GM12878 (cell line): Measurements from ENCODE around the gene CDC20B. TPM values are rescaled to one million over a fixed set of nuclear protein-coding genes. Genes with fewer than 3 reads are reported as not detected.

Experiments
- ATAC-seq: fragments of 200-7000 bp; cut with Tn5 transposase; 3 replicates; pipeline ENCODE4 v1.9.1; 2020; ENCODE audit warnings: mild to moderate bottlenecking, moderate library complexity
- BruUV-seq: library from RNA; stranded (reverse); fragments of 400-500 nt; replicated peaks from 2 replicates; lab custom pipeline; 2021; lab: Mats Ljungman, UMichigan
- CTCF ChIA-PET: fragments of 300-600 bp; sonication (Branson Sonifier 250); formaldehyde crosslinking; extraction: SDS; loops from one replicate; lab custom pipeline; 2021; ENCODE audit warnings: inconsistent platforms; lab: Yijun Ruan, JAX
- POLR2A ChIA-PET: fragments of 350-600 bp; formaldehyde crosslinking; extraction: SDS; loops from one replicate; lab custom pipeline; 2021; ENCODE audit warnings: inconsistent platforms; lab: Charles Lee
- RAD21 ChIA-PET: fragments of 300-600 bp; sonication (Branson Sonifier 250); formaldehyde crosslinking; loops from one replicate; lab custom pipeline; 2023; ENCODE audit warnings: antibody characterized with exemption; ENCODE audit not compliant: unreplicated experiment; lab: Charles Lee
- SMC1A ChIA-PET: fragments of 300-600 bp; sonication (Branson Sonifier 250); formaldehyde crosslinking; loops from one replicate; lab custom pipeline; 2023; ENCODE audit not compliant: unreplicated experiment, uncharacterized antibody; lab: Charles Lee
- DNase-seq: peaks from one replicate; pipeline ENCODE4 v3.0.0-alpha.2; 2011; ENCODE audit warnings: low read depth, low spot score
- FAIRE-seq: peaks from 3 replicates; lab custom pipeline; 2011; peaks lifted over from hg19 to GRCh38; lab: Jason Lieb, UNC
- H2AFZ ChIP-seq: 2 replicates; pipeline ENCODE4 v1.6.0; 2011; ENCODE audit warnings: low read depth, low read length, control low read depth; ENCODE audit not compliant: control insufficient read depth
- H3K27ac ChIP-seq: 2 replicates; pipeline ENCODE4 v1.5.1; 2011; ENCODE audit warnings: control low read depth; ENCODE audit not compliant: control insufficient read depth, insufficient read depth
- H3K27me3 ChIP-seq, 2 experiments: replicated peaks in 1 of 2; 2 replicates each; pipeline versions ENCODE4 v1.6.0 to v1.6.1; 2011; ENCODE audit warnings: low read length in 1 of 2; ENCODE audit not compliant: control insufficient read depth in 2 of 2, insufficient read depth in 2 of 2
- H3K36me3 ChIP-seq, 2 experiments: 2 replicates each; pipeline ENCODE4 v1.5.1; 2011; ENCODE audit warnings: low read length in 1 of 2; ENCODE audit not compliant: control insufficient read depth in 2 of 2, insufficient read depth in 2 of 2
- H3K4me1 ChIP-seq: 2 replicates; pipeline ENCODE4 v1.6.1; 2011; ENCODE audit warnings: mild to moderate bottlenecking, low read length, moderate library complexity, mixed read lengths; ENCODE audit not compliant: control insufficient read depth, insufficient read depth
- H3K4me2 ChIP-seq: 2 replicates; pipeline ENCODE4 v1.6.0; 2011; ENCODE audit warnings: control low read depth; ENCODE audit not compliant: control insufficient read depth, insufficient read depth
- H3K4me3 ChIP-seq: fragments of 200-600 bp; sonication (generic); 2 replicates; pipeline ENCODE4 v1.5.1; 2016
- H3K79me2 ChIP-seq: 2 replicates; pipeline ENCODE4 v1.6.0; 2011; ENCODE audit warnings: low read length; ENCODE audit not compliant: control insufficient read depth, insufficient read depth
- H3K9ac ChIP-seq: 2 replicates; pipeline ENCODE4 v1.8.0; 2011; ENCODE audit warnings: low read length, control low read depth, mixed read lengths; ENCODE audit not compliant: control insufficient read depth, insufficient read depth
- H3K9me3 ChIP-seq: replicated peaks from 3 replicates; pipeline ENCODE4 v1.5.1; 2011; ENCODE audit warnings: mild to moderate bottlenecking, low read length; ENCODE audit not compliant: control insufficient read depth, insufficient read depth
- H4K20me1 ChIP-seq: 2 replicates; pipeline ENCODE4 v1.6.0; 2011; ENCODE audit not compliant: control insufficient read depth, insufficient read depth
- ATF7 ChIP-seq: fragments of 450-650 bp; IDR thresholded peaks from 2 replicates; pipeline ENCODE4 v1.6.1; 2016; ENCODE audit warnings: low read depth, mild to moderate bottlenecking
- ETV6 ChIP-seq, 2 experiments: fragments of 450-650 bp in 1 of 2; IDR thresholded peaks in 1 of 2; conservative IDR thresholded peaks in 1 of 2; 2 replicates each; pipeline ENCODE4 v1.6.1; 2014; ENCODE audit warnings: antibody characterized with exemption in 1 of 2, borderline replicate concordance in 1 of 2, low read depth in 1 of 2, mild to moderate bottlenecking in 1 of 2, moderate library complexity in 1 of 2
- GABPA ChIP-seq: IDR thresholded peaks from 2 replicates; pipeline ENCODE4 v1.6.1; 2014; ENCODE audit warnings: antibody characterized with exemption, low read depth, mild to moderate bottlenecking, inconsistent platforms
- NR2C2 ChIP-seq: IDR thresholded peaks from 2 replicates; pipeline ENCODE4 v1.6.1; 2011; ENCODE audit warnings: borderline replicate concordance, low read depth; ENCODE audit not compliant: control insufficient read depth, insufficient read length
- SREBF2 ChIP-seq: IDR thresholded peaks from 2 replicates; pipeline ENCODE4 v1.6.1; 2012; ENCODE audit warnings: mild to moderate bottlenecking, low read length
- WGBS: methylation state at CpG from one replicate; pipeline ENCODE4 v1.1.6; 2016; ENCODE audit warnings: low lambda C conversion rate; ENCODE audit not compliant: insufficient replicate concordance, insufficient coverage; ENCODE audit errors: missing lambda C conversion rate; 5-methylcytosine and 5-hydroxymethylcytosine counted together
- in situ Hi-C: fragments of 300-500 bp; cut with MboI; formaldehyde crosslinking; loops from 9 replicates; pipeline ENCODE4 v1.14.3; 2018; ENCODE audit warnings: mixed read lengths
- intact Hi-C: fragments of 100-400 bp; cut with micrococcal nuclease; formaldehyde crosslinking; loops from one replicate; pipeline ENCODE4 v1.14.2; 2022; ENCODE audit not compliant: unreplicated experiment
- polyA plus RNA-seq, 11 experiments: library from polyadenylated mRNA; depleted of rRNA in 4 of 11; unstranded in 6 of 11; stranded (reverse) in 5 of 11; fragments of >200 nt; fragmentation: Nextera tagmentation in 4 of 11; fragmentation: Illumina TruSeq in 1 of 11; extraction: Ambion mirVana in 4 of 11; extraction: Trizol in 1 of 11; gene quantifications; 1 replicate in 1 of 11; 2 replicates in 10 of 11; pipeline versions ENCODE4 v1.2.1 to v1.2.3, GENCODE V29; 2011 to 2016; ENCODE audit warnings: inconsistent platforms in 2 of 11, missing spikeins in 2 of 11, low read depth in 1 of 11
- total RNA-seq, 4 experiments: library from RNA; depleted of rRNA in 3 of 4; stranded (reverse); fragments of >200 nt in 3 of 4; fragmentation: Illumina TruSeq in 1 of 4; extraction: Trizol in 1 of 4; gene quantifications; 2 replicates each; pipeline versions ENCODE4 v1.2.1 to v1.2.3, GENCODE V29; 2013 to 2021
- TF ChIP-seq, protein P1 (sequence below): fragments of 450-650 bp; conservative IDR thresholded peaks from 2 replicates; pipeline ENCODE4 v1.6.1; 2017; ENCODE audit warnings: mild to moderate bottlenecking, moderate library complexity

The CDC20B gene
- total and polyA plus RNA-seq, 10 of the 15 experiments (the other 5 are each of a cell fraction or from before 2014, with no cell fraction given), result 0.05 to 0.11 TPM; not detected in 8

GRCh38 chr5:55151923-55152842, 20.8 kb downstream of the CDC20B start:
- ChIA-PET SMC1A (no interaction called here), CTCF (no interaction called here), RAD21 (no interaction called here), POLR2A (interaction anchor here (0.5 to 0.7 kb wide), 2 partner anchors 22 to 35 kb away, joined by 5 to 6 read pairs; no protein-coding TSS in a partner anchor)
- FAIRE-seq, result no peak
- Histone ChIP-seq H3K4me3 (no peak overlapping the region), H3K4me2 (no peak overlapping the region), H2AFZ (no peak overlapping the region), H3K9me3 (no peaks in the 10 kb centered on the region), H3K79me2 (no peaks in the 10 kb centered on the region), H3K27me3 (0 out of 4 replicates have a peak, but pooled peaks cover 0 to 2% of the 10 kb centered on the region in 2 experiments), H3K4me1 (no peaks in the 10 kb centered on the region), H4K20me1 (no peaks in the 10 kb centered on the region), H3K9ac (no peak overlapping the region), H3K27ac (no peak overlapping the region), H3K36me3 (no peaks in the 10 kb centered on the region)
- no peak for ATAC-seq
- BruUV-seq, result no TSS peak
- WGBS, result 41% methylated on average over 5 of the region's 5 CpGs
- TF ChIP-seq GABPA, result no peak
- TF ChIP-seq, protein P1, sequence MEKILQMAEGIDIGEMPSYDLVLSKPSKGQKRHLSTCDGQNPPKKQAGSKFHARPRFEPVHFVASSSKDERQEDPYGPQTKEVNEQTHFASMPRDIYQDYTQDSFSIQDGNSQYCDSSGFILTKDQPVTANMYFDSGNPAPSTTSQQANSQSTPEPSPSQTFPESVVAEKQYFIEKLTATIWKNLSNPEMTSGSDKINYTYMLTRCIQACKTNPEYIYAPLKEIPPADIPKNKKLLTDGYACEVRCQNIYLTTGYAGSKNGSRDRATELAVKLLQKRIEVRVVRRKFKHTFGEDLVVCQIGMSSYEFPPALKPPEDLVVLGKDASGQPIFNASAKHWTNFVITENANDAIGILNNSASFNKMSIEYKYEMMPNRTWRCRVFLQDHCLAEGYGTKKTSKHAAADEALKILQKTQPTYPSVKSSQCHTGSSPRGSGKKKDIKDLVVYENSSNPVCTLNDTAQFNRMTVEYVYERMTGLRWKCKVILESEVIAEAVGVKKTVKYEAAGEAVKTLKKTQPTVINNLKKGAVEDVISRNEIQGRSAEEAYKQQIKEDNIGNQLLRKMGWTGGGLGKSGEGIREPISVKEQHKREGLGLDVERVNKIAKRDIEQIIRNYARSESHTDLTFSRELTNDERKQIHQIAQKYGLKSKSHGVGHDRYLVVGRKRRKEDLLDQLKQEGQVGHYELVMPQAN, result no peak
- intact Hi-C loops, result no loop called here
- in situ Hi-C loops, result loop anchor here (5.0 kb wide), 1 partner anchor 635 kb away; the partner anchor contains the start of gene SNX18
- no peak for DNase-seq

- no peak for TF ChIP-seq ETV6 (conservative IDR thresholded peaks at IDR 0.05 in 1 of 2, IDR thresholded peaks at IDR 0.05 in 1 of 2; ENCODE audit: borderline replicate concordance in 1 of 2, low read depth in 1 of 2)
- TF ChIP-seq NR2C2, result no peak
- TF ChIP-seq SREBF2, result no peak
- no peak for TF ChIP-seq ATF7
- no peak for TF ChIP-seq GABPA
- intact Hi-C loops, result no loop called here
- no peak overlapping the region for H3K27ac ChIP-seq
- H4K20me1 ChIP-seq, result no peaks in the 10 kb centered on the region
- DNase-seq, result no peak
- no peak overlapping the region for H3K4me3 ChIP-seq
- RAD21 ChIA-PET, result no interaction called here
- 30% methylated on average over 2 of the region's 2 CpGs for WGBS
- 0 out of 4 replicates have a peak, but pooled peaks cover 0 to 2% of the 10 kb centered on the region in 2 experiments for H3K27me3 ChIP-seq
- ATAC-seq, result no peak
- CTCF ChIA-PET, result no interaction called here
- H3K79me2 ChIP-seq, result no peaks in the 10 kb centered on the region
- FAIRE-seq, result no peak
- in situ Hi-C loops, result no loop called here
- H3K9me3 ChIP-seq, result no peaks in the 10 kb centered on the region
- POLR2A ChIA-PET, result no interaction called here
- no peak overlapping the region for H2AFZ ChIP-seq
- no peak overlapping the region for H3K9ac ChIP-seq
- BruUV-seq, result no TSS peak
- no peak overlapping the region for H3K4me2 ChIP-seq
- SMC1A ChIA-PET, result no interaction called here
- no peaks in the 10 kb centered on the region for H3K4me1 ChIP-seq
- H3K36me3 ChIP-seq, result no peaks in the 10 kb centered on the region
Observed at GRCh38 chr5:55149308-55149795, 23.6 kb downstream of the CDC20B start.
